A549 (cell line): ENCODE measurements around the gene CRNKL1. TPM values are rescaled to one million over a fixed set of nuclear protein-coding genes. Genes with fewer than 3 reads are reported as not detected.

ENCODE experiments used
- ATAC-seq, 2 experiments: fragments of 200-7000 bp in 1 of 2; fragments of >200 bp in 1 of 2; cut with Nextera tagmentation in 1 of 2; cut with Tn5 transposase in 1 of 2; 3 replicates each; pipeline versions ENCODE4 v1.8.0 to v1.9.1; 2018 to 2020; ENCODE audit warnings: mild to moderate bottlenecking in 1 of 2, moderate library complexity in 1 of 2
- CTCF ChIA-PET: fragments of 300-600 bp; sonication (Branson Sonifier 250); formaldehyde crosslinking; extraction: SDS; loops from one replicate; lab custom pipeline; 2021; ENCODE audit warnings: antibody characterized with exemption, inconsistent platforms; lab: Yijun Ruan, JAX
- POLR2A ChIA-PET: fragments of 350-600 bp; formaldehyde crosslinking; extraction: SDS; loops from one replicate; lab custom pipeline; 2021; ENCODE audit warnings: antibody characterized with exemption, inconsistent platforms; lab: Yijun Ruan, JAX
- DNase-seq, 2 experiments: peaks; one replicate each; pipeline versions ENCODE4 v3.0.0 to v3.0.0-alpha.2; 2011 to 2016; ENCODE audit warnings: low read depth in 1 of 2, low spot score in 1 of 2
- FAIRE-seq: peaks from 2 replicates; lab custom pipeline; 2011; peaks lifted over from hg19 to GRCh38; lab: Jason Lieb, UNC
- H3K27ac ChIP-seq, 2 experiments: fragments of >200 bp; sonication (Bioruptor Twin); formaldehyde crosslinking; 3 replicates each; pipeline ENCODE4 v1.5.1; 2016 to 2017
- H3K4me1 ChIP-seq: fragments of >200 bp; sonication (Bioruptor Twin); formaldehyde crosslinking; 3 replicates; pipeline ENCODE4 v1.6.1; 2016
- H3K4me2 ChIP-seq: fragments of >200 bp; sonication (Bioruptor Twin); formaldehyde crosslinking; 3 replicates; pipeline ENCODE4 v1.6.1; 2016
- H3K4me3 ChIP-seq: fragments of >200 bp; sonication (Bioruptor Twin); formaldehyde crosslinking; 3 replicates; pipeline ENCODE4 v1.5.1; 2016
- H3K9me3 ChIP-seq: fragments of >200 bp; sonication (Bioruptor Twin); formaldehyde crosslinking; 3 replicates; pipeline ENCODE4 v1.6.1; 2016
- ATOH8 ChIP-seq: fragments of 250-450 bp; sonication (Bioruptor Pico); IDR thresholded peaks from 2 replicates; pipeline ENCODE4 v1.5.0; 2020; ENCODE audit warnings: low read depth, mild to moderate bottlenecking, moderate library complexity
- CEBPB ChIP-seq, 2 experiments: fragments of >200 bp in 1 of 2; sonication (Bioruptor Twin) in 1 of 2; formaldehyde crosslinking in 1 of 2; IDR thresholded peaks; 2 replicates each; pipeline ENCODE4 v1.6.1; 2012 to 2016
- CHD4 ChIP-seq: fragments of 200-600 bp; sonication (generic); IDR thresholded peaks from 2 replicates; pipeline ENCODE4 v1.6.1; 2016; ENCODE audit warnings: antibody characterized with exemption, mild to moderate bottlenecking, borderline replicate concordance
- CTCF ChIP-seq: fragments of >200 bp; sonication (Bioruptor Twin); formaldehyde crosslinking; IDR thresholded peaks from 3 replicates; pipeline ENCODE4 v1.5.1; 2016
- EHMT2 ChIP-seq: fragments of 200-600 bp; sonication (generic); IDR thresholded peaks from 2 replicates; pipeline ENCODE4 v1.6.1; 2016; ENCODE audit warnings: antibody characterized with exemption, low read depth, mild to moderate bottlenecking, moderate library complexity
- FOSB ChIP-seq: fragments of 250-450 bp; sonication (Bioruptor Pico); IDR thresholded peaks from 2 replicates; pipeline ENCODE4 v1.5.0; 2020; ENCODE audit warnings: mild to moderate bottlenecking, moderate library complexity
- HDAC2 ChIP-seq: fragments of 200-600 bp; sonication (generic); IDR thresholded peaks from 2 replicates; pipeline ENCODE4 v1.6.1; 2016
- KDM1A ChIP-seq: fragments of 200-600 bp; sonication (generic); IDR thresholded peaks from 2 replicates; pipeline ENCODE4 v1.6.1; 2016; ENCODE audit warnings: low read depth, mild to moderate bottlenecking
- MAFK ChIP-seq: fragments of 450-650 bp; IDR thresholded peaks from 2 replicates; pipeline ENCODE4 v1.6.1; 2014; ENCODE audit not compliant: partially characterized antibody
- MYC ChIP-seq: IDR thresholded peaks from 2 replicates; pipeline ENCODE4 v1.6.1; 2012; ENCODE audit warnings: mild to moderate bottlenecking, inconsistent platforms, low read length, improper control_type of control experiment, borderline replicate concordance
- REST ChIP-seq: fragments of 200-600 bp; sonication (generic); IDR thresholded peaks from 2 replicates; pipeline ENCODE4 v1.6.1; 2016; ENCODE audit warnings: antibody characterized with exemption, mild to moderate bottlenecking, moderate library complexity
- RFX5 ChIP-seq: fragments of 450-650 bp; IDR thresholded peaks from 2 replicates; pipeline ENCODE4 v1.7.1; 2014; ENCODE audit warnings: antibody characterized with exemption, mild to moderate bottlenecking, moderate library complexity
- SMC3 ChIP-seq: fragments of >200 bp; sonication (Bioruptor Twin); formaldehyde crosslinking; IDR thresholded peaks from 3 replicates; pipeline ENCODE4 v1.6.1; 2018; ENCODE audit warnings: inconsistent platforms
- ZNF302 ChIP-seq: fragments of 250-450 bp; sonication (Bioruptor Pico); IDR thresholded peaks from 2 replicates; pipeline ENCODE4 v1.9.0; 2021; ENCODE audit warnings: inconsistent platforms, mild to moderate bottlenecking, moderate library complexity
- WGBS: methylation state at CpG from one replicate; pipeline ENCODE4 v1.1.6; 2017; ENCODE audit errors: missing lambda C conversion rate; 5-methylcytosine and 5-hydroxymethylcytosine counted together
- polyA plus RNA-seq, 4 experiments: library from polyadenylated mRNA; depleted of rRNA in 3 of 4; stranded (reverse); fragments of >200 nt; fragmentation: RNase III in 1 of 4; extraction: RNeasy Plus Mini Kit Qiagen cat#74134 plus additional on column Dnase treatment in 1 of 4; gene quantifications; 2 replicates in 3 of 4; 3 replicates in 1 of 4; pipeline ENCODE4 v1.2.3, GENCODE V29; 2011 to 2017

CRNKL1 gene
- polyA plus RNA-seq, 2 of the 4 experiments (the other 2 are of a cell fraction), result 19.4 to 32.1 TPM

GRCh38 chr20:20096421-20096820 is 44.2 kb upstream of the CRNKL1 start:
- Histone ChIP-seq H3K9me3 (no peaks in the 10 kb centered on the region), H3K4me1 (no peaks in the 10 kb centered on the region), H3K27ac (no peak overlapping the region), H3K4me3 (no peak overlapping the region), H3K4me2 (no peak overlapping the region)
- WGBS, result 58% methylated on average over 11 of the region's 11 CpGs
- DNase-seq (no peak), FAIRE-seq (no peak), ATAC-seq (no peak)
- no peak for TF ChIP-seq MYC
- no peak for TF ChIP-seq CTCF
- no peak for TF ChIP-seq ZNF302 (CRISPR knock-in tag)
- no peak for TF ChIP-seq CEBPB (IDR thresholded peaks at IDR 0.05)
- TF ChIP-seq SMC3, result no peak
- no peak for TF ChIP-seq HDAC2
- TF ChIP-seq EHMT2, result no peak
- POLR2A ChIA-PET, result no interaction called here
- CTCF ChIA-PET, result interaction anchor here (0.9 to 1.4 kb wide), 4 partner anchors 12 to 498 kb away, joined by 3 read pairs; no protein-coding TSS in a partner anchor

GRCh38 chr20:20095114-20095872 is 43.0 kb upstream of the CRNKL1 start:
- Histone ChIP-seq H3K9me3 (no peaks in the 10 kb centered on the region), H3K4me3 (no peak overlapping the region), H3K4me2 (no peak overlapping the region), H3K4me1 (no peaks in the 10 kb centered on the region), H3K27ac (no peak overlapping the region)
- ChIA-PET POLR2A (no interaction called here), CTCF (interaction anchor here (0.9 to 1.7 kb wide), 2 partner anchors 12 to 49 kb away, joined by 3 to 6 read pairs; no protein-coding TSS in a partner anchor)
- ATAC-seq (0 out of 6 replicates have a peak, but pooled peaks of 1 of the 2 experiments have one; percentile 19), DNase-seq (no peak), FAIRE-seq (no peak)
- TF ChIP-seq RFX5 (no peak), MAFK (peak; percentile 90)
- 64% methylated on average over 10 of the region's 10 CpGs for WGBS

- no peak overlapping the region for H3K27ac ChIP-seq
- no peaks in the 10 kb centered on the region for H3K9me3 ChIP-seq
- FAIRE-seq, result no peak
- no peak for DNase-seq
- WGBS, result 22% methylated on average over 6 of the region's 6 CpGs
- ChIA-PET CTCF (interaction anchor here (0.9 to 1.7 kb wide), 2 partner anchors 11 to 50 kb away, joined by 3 to 6 read pairs; no protein-coding TSS in a partner anchor), POLR2A (no interaction called here)
- H3K4me3 ChIP-seq, result no peak overlapping the region
- ATAC-seq, result no peak
- H3K4me1 ChIP-seq, result no peaks in the 10 kb centered on the region
- no peak overlapping the region for H3K4me2 ChIP-seq
- no peak for TF ChIP-seq CHD4
- TF ChIP-seq REST, result no peak
- TF ChIP-seq KDM1A, result no peak
- no peak for TF ChIP-seq FOSB (CRISPR knock-in tag)
- TF ChIP-seq MAFK, result no peak
- no peak for TF ChIP-seq ATOH8 (CRISPR knock-in tag)
Observed at GRCh38 chr20:20094410-20094809, 42.1 kb upstream of the CRNKL1 start.
